SK-N-MC (cell line): ENCODE measurements around the gene CACNB2.

Experiments
- EZH2 ChIP-seq: fragments of 200-600 bp; sonication (generic); IDR thresholded peaks from one replicate; pipeline ENCODE4 v1.6.1; 2017; ENCODE audit warnings: antibody characterized with exemption
- POLR2AphosphoS5 ChIP-seq: IDR thresholded peaks from 2 replicates; pipeline ENCODE4 v1.6.1; 2012; ENCODE audit warnings: mild to moderate bottlenecking, low read depth, low read length, borderline replicate concordance

DNA sequence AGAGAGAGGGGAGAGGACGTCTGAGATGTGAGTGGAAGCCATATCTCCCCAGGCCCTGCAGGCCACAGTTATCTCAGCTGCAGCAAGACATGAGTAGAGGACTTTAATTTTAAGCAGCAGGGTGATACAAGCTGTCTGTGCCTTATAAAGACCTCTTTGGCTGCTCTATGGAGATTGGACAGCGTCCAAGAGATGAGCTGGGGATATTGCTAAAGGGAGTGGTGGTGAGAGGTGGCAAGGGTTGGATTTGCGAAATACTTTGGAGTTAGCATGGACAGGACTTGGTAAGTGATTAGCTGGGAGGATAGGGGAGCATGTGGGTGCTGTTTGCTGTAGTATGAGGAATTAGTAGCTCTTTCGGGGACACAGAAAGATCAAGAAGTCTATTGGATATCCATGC is 191.8 kb downstream of the CACNB2 start:
- TF ChIP-seq POLR2AphosphoS5 (no peak), EZH2 (no peak)
